Measurements from ENCODE around the gene TAB2.

TAB2 gene

DNA sequence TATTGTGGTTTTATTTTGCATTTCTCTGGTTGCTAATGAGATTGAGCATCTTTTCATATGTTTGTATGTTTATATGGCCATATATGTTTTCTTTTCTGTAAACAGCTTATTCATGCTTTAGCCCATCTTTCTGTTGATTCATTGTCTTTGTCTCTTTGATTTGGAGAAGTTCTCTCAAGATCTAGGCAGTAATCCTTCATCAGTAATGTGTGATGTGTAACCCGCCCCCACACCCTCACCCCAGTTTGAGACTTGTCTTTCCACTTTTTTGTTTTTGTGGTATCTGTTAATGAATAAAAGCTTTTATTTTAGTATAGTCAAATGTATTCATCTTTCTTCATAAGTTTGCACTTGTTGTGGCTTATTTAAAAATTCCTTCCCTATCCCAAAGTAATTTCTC lies 141.3 kb downstream of the TAB2 start:
- H3K27ac ChIP-seq (ENCODE audit: extremely low read depth, low read depth, low read length) = no peak overlapping the region
- POLR2A ChIA-PET = interaction anchor here (0.6 kb wide), 2 partner anchors 19 to 246 kb away, joined by 4 to 6 read pairs; no protein-coding TSS in a partner anchor
- no peaks in the 10 kb centered on the region for H3K9me3 ChIP-seq (ENCODE audit: control insufficient read depth, insufficient read depth, low read depth, low read length)
- no peaks in the 10 kb centered on the region for H3K36me3 ChIP-seq (ENCODE audit: control insufficient read depth in 2 of 2, insufficient read depth in 1 of 2, low read length in 2 of 2)
- no peak for TF ChIP-seq ZNF155 (tag by site-specific recombination; IDR thresholded peaks at IDR 0.05)
- TF ChIP-seq ZNF518A (tag by site-specific recombination; conservative IDR thresholded peaks at IDR 0.05; ENCODE audit: low read depth) = no peak
- TF ChIP-seq ZNF558 (tag by site-specific recombination; IDR thresholded peaks at IDR 0.05) = no peak
- TF ChIP-seq, protein P1, sequence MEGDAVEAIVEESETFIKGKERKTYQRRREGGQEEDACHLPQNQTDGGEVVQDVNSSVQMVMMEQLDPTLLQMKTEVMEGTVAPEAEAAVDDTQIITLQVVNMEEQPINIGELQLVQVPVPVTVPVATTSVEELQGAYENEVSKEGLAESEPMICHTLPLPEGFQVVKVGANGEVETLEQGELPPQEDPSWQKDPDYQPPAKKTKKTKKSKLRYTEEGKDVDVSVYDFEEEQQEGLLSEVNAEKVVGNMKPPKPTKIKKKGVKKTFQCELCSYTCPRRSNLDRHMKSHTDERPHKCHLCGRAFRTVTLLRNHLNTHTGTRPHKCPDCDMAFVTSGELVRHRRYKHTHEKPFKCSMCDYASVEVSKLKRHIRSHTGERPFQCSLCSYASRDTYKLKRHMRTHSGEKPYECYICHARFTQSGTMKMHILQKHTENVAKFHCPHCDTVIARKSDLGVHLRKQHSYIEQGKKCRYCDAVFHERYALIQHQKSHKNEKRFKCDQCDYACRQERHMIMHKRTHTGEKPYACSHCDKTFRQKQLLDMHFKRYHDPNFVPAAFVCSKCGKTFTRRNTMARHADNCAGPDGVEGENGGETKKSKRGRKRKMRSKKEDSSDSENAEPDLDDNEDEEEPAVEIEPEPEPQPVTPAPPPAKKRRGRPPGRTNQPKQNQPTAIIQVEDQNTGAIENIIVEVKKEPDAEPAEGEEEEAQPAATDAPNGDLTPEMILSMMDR (tag by site-specific recombination; IDR thresholded peaks at IDR 0.05) = no peak
- no peak for TF ChIP-seq ZNF629 (tag by site-specific recombination; IDR thresholded peaks at IDR 0.05)
- TF ChIP-seq ZNF146 (tag by site-specific recombination; IDR thresholded peaks at IDR 0.05) = no peak
- TF ChIP-seq ZNF121 (tag by site-specific recombination; IDR thresholded peaks at IDR 0.05) = no peak
- TF ChIP-seq ZXDB (tag by site-specific recombination; IDR thresholded peaks at IDR 0.05) = no peak
- no peak for TF ChIP-seq SCRT2 (tag by site-specific recombination; IDR thresholded peaks at IDR 0.05)
- TF ChIP-seq ZBTB1 (tag by site-specific recombination; IDR thresholded peaks at IDR 0.05) = no peak
- no peak for TF ChIP-seq ZNF626 (tag by site-specific recombination; IDR thresholded peaks at IDR 0.05)
- no peak for TF ChIP-seq ZNF341 (tag by site-specific recombination; IDR thresholded peaks at IDR 0.05; ENCODE audit: low read depth)
- no peak for TF ChIP-seq BCL11A (tag by site-specific recombination; IDR thresholded peaks at IDR 0.05; ENCODE audit: low read depth)
- no peaks in the 10 kb centered on the region for H3K4me1 ChIP-seq (ENCODE audit: control insufficient read depth, insufficient read depth, low read length)
- CTCF ChIA-PET = interaction anchor here (0.5 to 1.5 kb wide), 3 partner anchors 390 to 899 kb away, joined by 3 read pairs; no protein-coding TSS in a partner anchor
- H3K4me3 ChIP-seq (ENCODE audit: low read depth, low read length) = no peak overlapping the region

GRCh38 chr6:149459761-149460160 lies 142.2 kb downstream of the TAB2 start:
- CTCF ChIA-PET = interaction anchor here (1.0 to 1.5 kb wide), 2 partner anchors 11 to 57 kb away, joined by 3 read pairs; no protein-coding TSS in a partner anchor
- Histone ChIP-seq H3K36me3 (ENCODE audit: control insufficient read depth in 2 of 2, insufficient read depth in 1 of 2, low read length in 2 of 2) (no peaks in the 10 kb centered on the region), H3K4me1 (ENCODE audit: control insufficient read depth, insufficient read depth, low read length) (no peaks in the 10 kb centered on the region), H3K27ac (ENCODE audit: extremely low read depth, low read depth, low read length) (no peak overlapping the region), H3K4me3 (ENCODE audit: low read depth, low read length) (no peak overlapping the region), H3K9me3 (ENCODE audit: control insufficient read depth, insufficient read depth, low read depth, low read length) (no peaks in the 10 kb centered on the region)
- POLR2A ChIA-PET = interaction anchor here (0.5 kb wide), 1 partner anchor 39 kb away, joined by 4 read pairs; no protein-coding TSS in a partner anchor
- TF ChIP-seq ZNF416 (tag by site-specific recombination; IDR thresholded peaks at IDR 0.05) = no peak
- TF ChIP-seq ZNF513 (tag by site-specific recombination; IDR thresholded peaks at IDR 0.05) = no peak
- TF ChIP-seq ZNF140 (tag by site-specific recombination; IDR thresholded peaks at IDR 0.05) = no peak
- TF ChIP-seq, protein P2, sequence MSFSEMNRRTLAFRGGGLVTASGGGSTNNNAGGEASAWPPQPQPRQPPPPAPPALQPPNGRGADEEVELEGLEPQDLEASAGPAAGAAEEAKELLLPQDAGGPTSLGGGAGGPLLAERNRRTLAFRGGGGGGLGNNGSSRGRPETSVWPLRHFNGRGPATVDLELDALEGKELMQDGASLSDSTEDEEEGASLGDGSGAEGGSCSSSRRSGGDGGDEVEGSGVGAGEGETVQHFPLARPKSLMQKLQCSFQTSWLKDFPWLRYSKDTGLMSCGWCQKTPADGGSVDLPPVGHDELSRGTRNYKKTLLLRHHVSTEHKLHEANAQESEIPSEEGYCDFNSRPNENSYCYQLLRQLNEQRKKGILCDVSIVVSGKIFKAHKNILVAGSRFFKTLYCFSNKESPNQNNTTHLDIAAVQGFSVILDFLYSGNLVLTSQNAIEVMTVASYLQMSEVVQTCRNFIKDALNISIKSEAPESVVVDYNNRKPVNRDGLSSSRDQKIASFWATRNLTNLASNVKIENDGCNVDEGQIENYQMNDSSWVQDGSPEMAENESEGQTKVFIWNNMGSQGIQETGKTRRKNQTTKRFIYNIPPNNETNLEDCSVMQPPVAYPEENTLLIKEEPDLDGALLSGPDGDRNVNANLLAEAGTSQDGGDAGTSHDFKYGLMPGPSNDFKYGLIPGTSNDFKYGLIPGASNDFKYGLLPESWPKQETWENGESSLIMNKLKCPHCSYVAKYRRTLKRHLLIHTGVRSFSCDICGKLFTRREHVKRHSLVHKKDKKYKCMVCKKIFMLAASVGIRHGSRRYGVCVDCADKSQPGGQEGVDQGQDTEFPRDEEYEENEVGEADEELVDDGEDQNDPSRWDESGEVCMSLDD (tag by site-specific recombination; IDR thresholded peaks at IDR 0.05) = no peak
- no peak for TF ChIP-seq ZNF202 (tag by site-specific recombination; IDR thresholded peaks at IDR 0.05; ENCODE audit: borderline replicate concordance)
- no peak for TF ChIP-seq ZSCAN16 (tag by site-specific recombination; IDR thresholded peaks at IDR 0.05)
- TF ChIP-seq ZBTB21 (tag by site-specific recombination; IDR thresholded peaks at IDR 0.05) = no peak
- no peak for TF ChIP-seq ZNF132 (tag by site-specific recombination; IDR thresholded peaks at IDR 0.05; ENCODE audit: borderline replicate concordance)
- TF ChIP-seq ZNF280D (tag by site-specific recombination; IDR thresholded peaks at IDR 0.05) = no peak
